Breast epithelium (tissue), 4 donors: Measurements from ENCODE around the gene ZNF576. TPM values are rescaled to one million over a fixed set of nuclear protein-coding genes. Genes with fewer than 3 reads are reported as not detected.

Experiments
- DNase-seq, 2 donors: peaks; one replicate each; pipeline ENCODE4 v3.0.0-alpha.2; 2019; ENCODE audit warnings: low spot score in 2 of 2
- H3K27ac ChIP-seq, 2 donors: fragments of 200-600 bp; sonication (generic) in 1 of 2; one replicate each; pipeline ENCODE4 v1.5.1; 2016 to 2019; ENCODE audit warnings: mild to moderate bottlenecking in 1 of 2
- H3K27me3 ChIP-seq, 2 donors: fragments of 200-600 bp; sonication (generic) in 1 of 2; one replicate each; pipeline versions ENCODE4 v1.5.1 to v1.6.0; 2017 to 2019; ENCODE audit warnings: control low read depth in 1 of 2, mild to moderate bottlenecking in 1 of 2
- H3K36me3 ChIP-seq: fragments of 200-600 bp; one replicate; pipeline ENCODE4 v1.5.1; 2019
- H3K4me1 ChIP-seq, 2 donors: fragments of 200-600 bp; sonication (generic); one replicate each; pipeline ENCODE4 v1.5.1; 2016 to 2019; ENCODE audit warnings: control low read depth in 1 of 2
- H3K4me3 ChIP-seq, 3 donors: fragments of 200-600 bp; sonication (generic); 1 replicate in 2 of 3; 2 replicates in 1 of 3; pipeline ENCODE4 v1.5.1; 2016 to 2019; ENCODE audit warnings: mild to moderate bottlenecking in 3 of 3, moderate library complexity in 2 of 3
- H3K9me3 ChIP-seq, 2 donors: fragments of 200-600 bp; sonication (generic) in 1 of 2; one replicate each; pipeline ENCODE4 v1.5.1; 2016 to 2019; ENCODE audit warnings: control low read depth in 1 of 2
- CTCF ChIP-seq, 3 donors: fragments of 450-650 bp; IDR thresholded peaks; one replicate each; pipeline ENCODE4 v1.5.1; 2016 to 2017; ENCODE audit warnings: antibody characterized with exemption in 3 of 3, mild to moderate bottlenecking in 3 of 3, moderate library complexity in 3 of 3
- POLR2A ChIP-seq: fragments of 450-650 bp; IDR thresholded peaks from one replicate; pipeline ENCODE4 v1.6.1; 2016; ENCODE audit warnings: antibody characterized with exemption, mild to moderate bottlenecking, moderate library complexity
- POLR2AphosphoS5 ChIP-seq, 3 donors: sonication (generic); formaldehyde crosslinking; IDR thresholded peaks; one replicate each; pipeline ENCODE4 v1.6.1; 2017; ENCODE audit warnings: antibody characterized with exemption in 3 of 3
- intact Hi-C: fragments of 100-400 bp; cut with DNase I; formaldehyde crosslinking; loops from one replicate; pipeline ENCODE4 v1.15.1; 2023; ENCODE audit warnings: low total_unique reads
- total RNA-seq, 3 donors: library from RNA; depleted of rRNA; stranded (reverse); fragments of >200 nt; gene quantifications; one replicate each; pipeline ENCODE4 v1.1.0, GENCODE V29; 2016

The ZNF576 gene
- total RNA-seq, 3 donors from 2014 or later: 14.2 to 18.0 (median 14.8) TPM

DNA sequence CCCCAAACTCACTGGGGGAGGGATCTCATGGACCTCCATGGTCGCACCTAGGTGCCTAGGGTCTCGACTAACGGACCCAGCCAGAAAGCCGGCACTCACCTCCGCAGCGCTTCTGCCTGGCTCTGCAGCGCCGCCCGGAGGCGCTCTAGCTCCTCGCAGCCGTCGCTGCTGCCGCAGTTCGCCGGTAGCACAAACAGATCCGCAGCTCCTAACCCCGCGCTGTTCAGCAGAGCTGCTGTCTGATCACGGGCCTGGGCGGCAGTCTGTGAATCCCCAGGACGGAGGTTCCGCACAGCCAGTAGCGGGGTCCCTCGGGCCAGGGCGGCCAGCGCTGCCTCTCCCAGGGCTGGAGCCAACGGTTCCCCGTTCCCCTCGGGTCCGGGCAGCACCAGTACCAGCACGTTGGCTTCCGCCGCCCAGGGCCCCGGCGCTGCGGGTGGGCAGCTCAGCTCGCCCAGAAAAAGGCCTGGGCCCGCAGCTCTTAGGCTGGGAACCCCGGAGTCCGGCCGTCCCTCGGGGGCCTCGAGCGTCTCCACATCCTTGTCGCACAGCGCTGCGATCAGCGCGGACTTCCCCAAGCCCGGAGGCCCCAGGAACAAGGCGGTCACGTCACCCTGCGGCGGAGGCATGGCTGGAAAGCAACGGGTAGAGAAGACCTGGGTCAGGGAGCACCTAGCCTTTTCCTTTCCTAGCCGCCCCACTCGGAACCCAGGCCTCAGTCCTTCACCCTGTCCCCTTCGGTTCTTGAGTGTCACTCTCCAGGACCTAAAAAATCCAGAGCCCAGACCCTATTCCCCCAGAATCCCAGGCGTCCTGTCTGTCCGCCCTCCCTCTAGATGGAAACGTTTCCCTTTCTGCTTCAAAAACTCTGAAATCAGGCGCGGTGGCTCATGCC lies 1.4 kb upstream of the ZNF576 start:
- TF ChIP-seq CTCF (IDR thresholded peaks at IDR 0.05): peak; percentile 26 to 66 (median 41)
- peak in 1 of 3 donors; percentile 4 for TF ChIP-seq POLR2AphosphoS5 (IDR thresholded peaks at IDR 0.05)
- no peak for TF ChIP-seq POLR2A
- Histone ChIP-seq H3K27me3 (no peaks in the 10 kb centered on the region), H3K4me1 (peaks cover 9 to 13% of the 10 kb centered on the region in 2 donors), H3K4me3 (peak overlapping the region; percentile 66 to 75 (median 71)), H3K9me3 (no peaks in the 10 kb centered on the region), H3K27ac (peak overlapping the region; percentile 98), H3K36me3 (peaks cover 6% of the 10 kb centered on the region)
- no peak for DNase-seq
- intact Hi-C loops: loop anchor here (10.0 kb wide), 1 partner anchor 60 kb away; the partner anchor contains the start of gene ZNF575

DNA sequence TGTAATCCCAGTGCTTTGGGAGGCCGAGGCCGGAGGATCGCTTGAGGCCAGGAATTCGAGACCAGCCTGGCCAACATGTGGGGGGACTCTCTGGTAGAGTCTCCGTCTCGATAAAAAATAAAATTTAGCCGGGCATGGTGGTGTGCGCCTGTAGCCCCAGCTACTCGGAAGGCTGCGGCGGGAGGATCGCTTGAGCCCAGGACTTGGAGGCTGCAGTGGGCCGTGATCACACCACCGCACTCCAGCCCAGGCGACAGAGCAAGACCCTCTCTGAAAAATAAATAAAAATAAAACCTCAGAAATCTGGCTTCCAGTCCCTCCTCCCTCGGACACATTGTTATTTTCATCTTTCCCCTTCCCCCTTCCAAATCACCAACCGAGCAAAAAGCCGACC lies 793 bp upstream of the ZNF576 start:
- intact Hi-C loops: loop anchor here (10.0 kb wide), 1 partner anchor 61 kb away; the partner anchor contains the start of gene ZNF575
- H3K36me3 ChIP-seq: peaks cover 6% of the 10 kb centered on the region
- H3K27me3 ChIP-seq: no peaks in the 10 kb centered on the region
- TF ChIP-seq POLR2AphosphoS5 (IDR thresholded peaks at IDR 0.05) (peak in 1 of 3 donors; percentile 17), POLR2A (no peak), CTCF (IDR thresholded peaks at IDR 0.05) (peak in 1 of 3 donors; percentile 9)
- peak overlapping the region; percentile 98 for H3K27ac ChIP-seq
- peak in 1 of 2 donors; percentile 37 for DNase-seq
- peaks cover 9 to 13% of the 10 kb centered on the region in 2 donors for H3K4me1 ChIP-seq
- H3K4me3 ChIP-seq: peak overlapping the region; percentile 66 to 75 (median 71)
- H3K9me3 ChIP-seq: no peaks in the 10 kb centered on the region

GRCh38 chr19:43596842-43597461 lies 557 bp downstream of the ZNF576 start:
- peak overlapping the region; percentile 98 for H3K27ac ChIP-seq
- TF ChIP-seq POLR2AphosphoS5 (IDR thresholded peaks at IDR 0.05) (no peak), POLR2A (no peak), CTCF (IDR thresholded peaks at IDR 0.05) (no peak)
- DNase-seq: no peak
- H3K27me3 ChIP-seq: no peaks in the 10 kb centered on the region
- H3K36me3 ChIP-seq: peaks cover 6% of the 10 kb centered on the region
- peaks cover 9 to 13% of the 10 kb centered on the region in 2 donors for H3K4me1 ChIP-seq
- no peaks in the 10 kb centered on the region for H3K9me3 ChIP-seq
- H3K4me3 ChIP-seq: peak overlapping the region; percentile 66 to 75 (median 71)
- intact Hi-C loops: loop anchor here (10.0 kb wide), 1 partner anchor 62 kb away; the partner anchor contains the start of gene ZNF575

DNA sequence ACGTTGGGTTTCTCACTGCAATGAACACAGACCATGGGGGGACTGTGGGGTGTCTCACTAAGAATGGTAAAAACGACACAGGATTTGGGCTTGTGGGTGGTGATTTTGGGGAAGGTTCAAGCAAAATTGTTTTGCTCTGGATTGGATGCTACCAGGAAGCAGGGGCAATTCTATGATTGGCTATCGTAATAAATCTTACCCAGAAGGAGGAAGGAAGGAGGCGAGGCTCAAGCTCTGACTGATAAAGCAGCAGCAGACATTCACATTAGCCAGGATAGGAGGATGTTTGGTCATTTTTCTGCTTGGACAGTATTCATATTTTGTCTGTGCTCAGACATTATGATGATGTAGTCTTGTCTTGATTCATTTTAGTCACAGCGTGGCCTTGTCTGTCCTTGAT lies 1.5 kb downstream of the ZNF576 start:
- Histone ChIP-seq H3K36me3 (peaks cover 6% of the 10 kb centered on the region), H3K27ac (peak overlapping the region; percentile 21 to 98), H3K27me3 (no peaks in the 10 kb centered on the region), H3K9me3 (no peaks in the 10 kb centered on the region), H3K4me1 (peaks cover 9 to 13% of the 10 kb centered on the region in 2 donors), H3K4me3 (peak overlapping the region in 1 of 3 donors; percentile 75)
- no peak for TF ChIP-seq POLR2A
- TF ChIP-seq POLR2AphosphoS5 (IDR thresholded peaks at IDR 0.05): no peak
- TF ChIP-seq CTCF (IDR thresholded peaks at IDR 0.05): no peak
- intact Hi-C loops: loop anchor here (10.0 kb wide), 1 partner anchor 63 kb away; the partner anchor contains the start of gene ZNF575
- DNase-seq: no peak
